HCT116 (cell line): ENCODE measurements around the gene HIVEP2. TPM values are rescaled to one million over a fixed set of nuclear protein-coding genes. Genes with fewer than 3 reads are reported as not detected.

Experiments used
- ATAC-seq: fragments of 200-7000 bp; cut with Tn5 transposase; 2 replicates; pipeline ENCODE4 v1.9.1; 2020; ENCODE audit warnings: mild to moderate bottlenecking, moderate library complexity
- BruUV-seq: library from RNA; stranded (reverse); fragments of 400-500 nt; replicated peaks from 2 replicates; lab custom pipeline; 2021; lab: Mats Ljungman, UMichigan
- CTCF ChIA-PET: fragments of 300-600 bp; sonication (Branson Sonifier 250); formaldehyde crosslinking; loops from one replicate; lab custom pipeline; 2021; ENCODE audit warnings: antibody characterized with exemption; lab: Charles Lee
- POLR2A ChIA-PET: fragments of 300-600, 350-600 bp; sonication (Branson Sonifier 250); formaldehyde crosslinking; loops from one replicate; lab custom pipeline; 2021; ENCODE audit warnings: antibody characterized with exemption; lab: Charles Lee
- RAD21 ChIA-PET, 2 experiments: fragments of 300-600 bp; sonication (Branson Sonifier 250); formaldehyde crosslinking; loops; one replicate each; lab custom pipeline; 2023; ENCODE audit warnings: low total read pairs in 2 of 2; ENCODE audit not compliant: uncharacterized antibody in 2 of 2, unreplicated experiment in 2 of 2, low non-redundant PET in 1 of 2; lab: Charles Lee
- DNase-seq: peaks from one replicate; pipeline ENCODE4 v3.0.0-alpha.2; 2010; ENCODE audit warnings: low read depth, low spot score
- H2AFZ ChIP-seq: fragments of 200-600 bp; shearing (Covaris generic), sonication (generic); 2 replicates; pipeline ENCODE4 v1.6.1; 2017; ENCODE audit warnings: low read depth, mixed run types, mixed read lengths, antibody characterized with exemption, low read length; ENCODE audit not compliant: poor library complexity, severe bottlenecking
- H3K27ac ChIP-seq: 2 replicates; pipeline ENCODE4 v1.5.1; 2012; ENCODE audit warnings: low read depth, low read length
- H3K27me3 ChIP-seq: fragments of 200-600 bp; sonication (generic); 2 replicates; pipeline ENCODE4 v1.6.1; 2016; ENCODE audit warnings: mixed run types, low read length, mixed read lengths; ENCODE audit not compliant: insufficient read depth
- H3K36me3 ChIP-seq, 2 experiments: fragments of 200-500 bp in 1 of 2; fragments of 200-600 bp in 1 of 2; sonication (Bioruptor generic) in 1 of 2; sonication (generic) in 1 of 2; 2 replicates each; pipeline versions ENCODE4 v1.5.1 to v1.6.1; 2014 to 2016; ENCODE audit warnings: low read length in 2 of 2, inconsistent platforms in 1 of 2, mixed read lengths in 1 of 2, mixed run types in 1 of 2; ENCODE audit not compliant: insufficient read depth in 2 of 2, control insufficient read depth in 1 of 2
- H3K4me1 ChIP-seq, 2 experiments: fragments of 200-600 bp in 1 of 2; sonication (generic) in 1 of 2; 2 replicates each; pipeline versions ENCODE4 v1.5.1 to v1.6.1; 2012 to 2017; ENCODE audit warnings: low read length in 2 of 2, inconsistent platforms in 1 of 2, mild to moderate bottlenecking in 1 of 2, mixed read lengths in 1 of 2, mixed run types in 1 of 2, moderate library complexity in 1 of 2; ENCODE audit not compliant: insufficient read depth in 2 of 2, control insufficient read depth in 1 of 2
- H3K4me2 ChIP-seq: fragments of 200-600 bp; sonication (generic); 2 replicates; pipeline ENCODE4 v1.6.1; 2017; ENCODE audit warnings: mixed run types, low read length, mixed read lengths
- H3K4me3 ChIP-seq, 2 experiments: fragments of 200-600 bp in 1 of 2; sonication (generic) in 1 of 2; replicated peaks in 1 of 2; 2 replicates each; pipeline ENCODE4 v1.5.1; 2011 to 2016; ENCODE audit warnings: low read length in 2 of 2, control low read depth in 1 of 2, low read depth in 1 of 2, mild to moderate bottlenecking in 1 of 2, mixed read lengths in 1 of 2, mixed run types in 1 of 2
- H3K79me2 ChIP-seq: fragments of 200-600 bp; sonication (generic); 2 replicates; pipeline ENCODE4 v1.6.1; 2017; ENCODE audit warnings: mild to moderate bottlenecking, mixed run types, low read length, moderate library complexity, mixed read lengths; ENCODE audit not compliant: insufficient read depth
- H3K9ac ChIP-seq: fragments of 200-600 bp; sonication (generic); 2 replicates; pipeline ENCODE4 v1.6.1; 2016; ENCODE audit warnings: low read length, mixed read lengths
- H3K9me2 ChIP-seq: fragments of 200-600 bp; sonication (generic), shearing (Covaris generic); 2 replicates; pipeline ENCODE4 v1.6.1; 2017; ENCODE audit warnings: mixed run types, mild to moderate bottlenecking, moderate library complexity; ENCODE audit not compliant: insufficient read depth
- H3K9me3 ChIP-seq, 2 experiments: fragments of 200-500 bp in 1 of 2; fragments of 200-600 bp in 1 of 2; sonication (Bioruptor generic) in 1 of 2; sonication (generic) in 1 of 2; 2 replicates each; pipeline ENCODE4 v1.6.1; 2014 to 2017; ENCODE audit warnings: low read length in 2 of 2, mixed read lengths in 2 of 2, inconsistent platforms in 1 of 2, low read depth in 1 of 2, mild to moderate bottlenecking in 1 of 2, mixed run types in 1 of 2, moderate library complexity in 1 of 2; ENCODE audit not compliant: control insufficient read depth in 1 of 2, insufficient read depth in 1 of 2
- H4K20me1 ChIP-seq: fragments of 200-600 bp; sonication (generic), shearing (Covaris generic); 2 replicates; pipeline ENCODE4 v1.6.1; 2017; ENCODE audit warnings: mixed run types, mild to moderate bottlenecking, moderate library complexity; ENCODE audit not compliant: insufficient read depth
- CBX3 ChIP-seq: IDR thresholded peaks from 2 replicates; pipeline ENCODE4 v1.6.1; 2012; ENCODE audit warnings: low read depth
- EGR1 ChIP-seq: IDR thresholded peaks from 2 replicates; pipeline ENCODE4 v1.6.1; 2012; ENCODE audit warnings: low read depth
- ELF1 ChIP-seq: IDR thresholded peaks from 2 replicates; pipeline ENCODE4 v1.6.1; 2012; ENCODE audit warnings: low read depth, borderline replicate concordance
- EZH2 ChIP-seq: fragments of 200-600 bp; sonication (generic); IDR thresholded peaks from 2 replicates; pipeline ENCODE4 v1.6.1; 2017; ENCODE audit warnings: antibody characterized with exemption, mixed run types
- EZH2phosphoT487 ChIP-seq: fragments of 200-600 bp; IDR thresholded peaks from 2 replicates; pipeline ENCODE4 v1.6.1; 2018; ENCODE audit warnings: antibody characterized with exemption, borderline replicate concordance
- JUND ChIP-seq: IDR thresholded peaks from 2 replicates; pipeline ENCODE4 v1.6.1; 2012
- POLR2A ChIP-seq: IDR thresholded peaks from 2 replicates; pipeline ENCODE4 v1.7.0; 2011; ENCODE audit warnings: borderline replicate concordance; ENCODE audit not compliant: insufficient read depth, insufficient read length; ENCODE audit errors: extremely low read depth
- POLR2AphosphoS5 ChIP-seq: IDR thresholded peaks from 2 replicates; pipeline ENCODE4 v1.6.1; 2011; ENCODE audit warnings: mild to moderate bottlenecking, low read depth, low read length, moderate library complexity
- RAD21 ChIP-seq: IDR thresholded peaks from 2 replicates; pipeline ENCODE4 v1.6.1; 2012; ENCODE audit warnings: low read depth, mild to moderate bottlenecking
- SRF ChIP-seq: IDR thresholded peaks from 2 replicates; pipeline ENCODE4 v1.6.1; 2012; ENCODE audit warnings: low read depth
- TCF7L2 ChIP-seq: IDR thresholded peaks from 2 replicates; pipeline ENCODE4 v1.7.0; 2011; ENCODE audit warnings: borderline replicate concordance, inconsistent platforms; ENCODE audit not compliant: insufficient read depth, insufficient read length; ENCODE audit errors: extremely low read depth
- YY1 ChIP-seq: IDR thresholded peaks from 2 replicates; pipeline ENCODE4 v1.6.1; 2011; ENCODE audit warnings: low read length, low read depth, moderate library complexity, mild to moderate bottlenecking; ENCODE audit not compliant: insufficient replicate concordance; ENCODE audit errors: extremely low read depth
- ZNF274 ChIP-seq: fragments of 200-500 bp; sonication (Bioruptor generic); IDR thresholded peaks from 2 replicates; pipeline ENCODE4 v1.6.1; 2014; ENCODE audit warnings: mild to moderate bottlenecking, low read depth, low read length, inconsistent platforms
- intact Hi-C: fragments of 100-400 bp; cut with micrococcal nuclease; formaldehyde crosslinking; loops from 2 replicates; pipeline ENCODE4 v1.10.0; 2022
- total RNA-seq: library from RNA; stranded (reverse); gene quantifications from one replicate; pipeline ENCODE4 v1.2.1, GENCODE V29; 2021; ENCODE audit not compliant: unreplicated experiment
- TF ChIP-seq, protein P1 (sequence below): IDR thresholded peaks from 2 replicates; pipeline ENCODE4 v1.6.1; 2012; ENCODE audit warnings: low read depth

Gene HIVEP2
- total RNA-seq, 1 experiment from 2014 or later = 8.1 TPM

DNA sequence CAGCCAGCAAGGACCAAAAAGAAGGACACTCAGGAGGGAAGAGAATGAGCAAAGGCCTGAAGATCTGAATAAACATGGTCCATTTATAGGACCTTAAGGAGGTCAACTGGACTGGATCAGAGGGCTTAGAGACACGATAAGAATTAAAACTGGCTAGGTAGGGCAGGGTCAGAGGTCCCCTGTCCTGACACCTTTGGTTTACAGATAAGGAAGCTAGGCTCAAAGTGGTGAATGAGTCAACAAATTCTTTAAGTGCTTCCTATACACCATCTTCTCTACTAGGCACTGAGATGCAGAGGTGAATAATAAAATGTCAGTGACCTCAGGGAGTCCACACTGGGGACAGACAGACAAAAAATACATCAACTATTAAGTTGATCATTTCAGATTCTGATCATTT lies 70.3 kb downstream of the HIVEP2 start:
- no peak for TF ChIP-seq ZNF274
- TF ChIP-seq, protein P1, sequence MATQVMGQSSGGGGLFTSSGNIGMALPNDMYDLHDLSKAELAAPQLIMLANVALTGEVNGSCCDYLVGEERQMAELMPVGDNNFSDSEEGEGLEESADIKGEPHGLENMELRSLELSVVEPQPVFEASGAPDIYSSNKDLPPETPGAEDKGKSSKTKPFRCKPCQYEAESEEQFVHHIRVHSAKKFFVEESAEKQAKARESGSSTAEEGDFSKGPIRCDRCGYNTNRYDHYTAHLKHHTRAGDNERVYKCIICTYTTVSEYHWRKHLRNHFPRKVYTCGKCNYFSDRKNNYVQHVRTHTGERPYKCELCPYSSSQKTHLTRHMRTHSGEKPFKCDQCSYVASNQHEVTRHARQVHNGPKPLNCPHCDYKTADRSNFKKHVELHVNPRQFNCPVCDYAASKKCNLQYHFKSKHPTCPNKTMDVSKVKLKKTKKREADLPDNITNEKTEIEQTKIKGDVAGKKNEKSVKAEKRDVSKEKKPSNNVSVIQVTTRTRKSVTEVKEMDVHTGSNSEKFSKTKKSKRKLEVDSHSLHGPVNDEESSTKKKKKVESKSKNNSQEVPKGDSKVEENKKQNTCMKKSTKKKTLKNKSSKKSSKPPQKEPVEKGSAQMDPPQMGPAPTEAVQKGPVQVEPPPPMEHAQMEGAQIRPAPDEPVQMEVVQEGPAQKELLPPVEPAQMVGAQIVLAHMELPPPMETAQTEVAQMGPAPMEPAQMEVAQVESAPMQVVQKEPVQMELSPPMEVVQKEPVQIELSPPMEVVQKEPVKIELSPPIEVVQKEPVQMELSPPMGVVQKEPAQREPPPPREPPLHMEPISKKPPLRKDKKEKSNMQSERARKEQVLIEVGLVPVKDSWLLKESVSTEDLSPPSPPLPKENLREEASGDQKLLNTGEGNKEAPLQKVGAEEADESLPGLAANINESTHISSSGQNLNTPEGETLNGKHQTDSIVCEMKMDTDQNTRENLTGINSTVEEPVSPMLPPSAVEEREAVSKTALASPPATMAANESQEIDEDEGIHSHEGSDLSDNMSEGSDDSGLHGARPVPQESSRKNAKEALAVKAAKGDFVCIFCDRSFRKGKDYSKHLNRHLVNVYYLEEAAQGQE = no peak
- no peak for TF ChIP-seq ELF1
- no peak for TF ChIP-seq EZH2phosphoT487
- no peak for TF ChIP-seq EGR1
- ATAC-seq (peak; percentile 85), DNase-seq (no peak)
- Histone ChIP-seq H3K4me1 (peaks cover 13 to 24% of the 10 kb centered on the region in 2 experiments; a peak in 3 of 4 replicates), H4K20me1 (no peaks in the 10 kb centered on the region), H3K9me3 (no peaks in the 10 kb centered on the region), H3K27me3 (no peaks in the 10 kb centered on the region), H3K4me3 (no peak overlapping the region; a peak in 1 of 4 replicates), H3K79me2 (peaks cover 4% of the 10 kb centered on the region; the same call in 1 of the 2 replicates), H3K4me2 (peak overlapping the region; percentile 54), H3K9ac (no peak overlapping the region), H3K27ac (no peak overlapping the region), H3K36me3 (no peaks in the 10 kb centered on the region), H2AFZ (no peak overlapping the region), H3K9me2 (no peaks in the 10 kb centered on the region)
- ChIA-PET RAD21 (no interaction called here), CTCF (no interaction called here), POLR2A (no interaction called here)
- BruUV-seq = no TSS peak
- intact Hi-C loops = no loop called here

GRCh38 chr6:142872376-142872775 lies 72.6 kb downstream of the HIVEP2 start:
- Histone ChIP-seq H3K4me1 (peaks cover 13 to 24% of the 10 kb centered on the region in 2 experiments; a peak in 3 of 4 replicates), H3K27ac (no peak overlapping the region), H3K4me3 (no peak overlapping the region), H3K36me3 (no peaks in the 10 kb centered on the region), H2AFZ (no peak overlapping the region), H3K27me3 (no peaks in the 10 kb centered on the region), H3K9ac (no peak overlapping the region), H3K9me3 (no peaks in the 10 kb centered on the region), H3K9me2 (no peaks in the 10 kb centered on the region), H3K4me2 (no peak overlapping the region), H4K20me1 (no peaks in the 10 kb centered on the region), H3K79me2 (peaks cover 4% of the 10 kb centered on the region; the same call in 1 of the 2 replicates)
- ChIA-PET CTCF (no interaction called here), POLR2A (no interaction called here), RAD21 (no interaction called here)
- intact Hi-C loops = no loop called here
- DNase-seq = no peak
- no TSS peak for BruUV-seq
- ATAC-seq = no peak
- TF ChIP-seq POLR2A (no peak), SRF (no peak), YY1 (no peak), EGR1 (no peak), JUND (no peak), POLR2AphosphoS5 (no peak), CBX3 (no peak), TCF7L2 (no peak), RAD21 (no peak), EZH2phosphoT487 (no peak), EZH2 (no peak), ZNF274 (no peak)
- TF ChIP-seq, protein P1 = no peak
